IPS-15b (cell line): Measurements from ENCODE around the gene ZNF831.

Experiments
- H3K27me3 ChIP-seq: one replicate; pipeline ENCODE4 v1.6.1; 2013; ENCODE audit warnings: low read length; ENCODE audit not compliant: control insufficient read depth, insufficient read depth
- H3K36me3 ChIP-seq: one replicate; pipeline ENCODE4 v1.6.1; 2013; ENCODE audit warnings: low read length; ENCODE audit not compliant: control insufficient read depth, insufficient read depth
- H3K4me1 ChIP-seq: one replicate; pipeline ENCODE4 v1.6.1; 2013; ENCODE audit warnings: mild to moderate bottlenecking, low read length; ENCODE audit not compliant: control insufficient read depth, insufficient read depth
- H3K4me3 ChIP-seq: one replicate; pipeline ENCODE4 v1.5.1; 2013; ENCODE audit warnings: low read depth, low read length
- H3K9ac ChIP-seq: one replicate; pipeline ENCODE4 v1.6.1; 2013; ENCODE audit warnings: low read depth, mild to moderate bottlenecking, low read length
- H3K9me3 ChIP-seq: one replicate; pipeline ENCODE4 v1.6.1; 2013; ENCODE audit warnings: mild to moderate bottlenecking, low read length; ENCODE audit not compliant: control insufficient read depth, insufficient read depth

The ZNF831 gene

DNA sequence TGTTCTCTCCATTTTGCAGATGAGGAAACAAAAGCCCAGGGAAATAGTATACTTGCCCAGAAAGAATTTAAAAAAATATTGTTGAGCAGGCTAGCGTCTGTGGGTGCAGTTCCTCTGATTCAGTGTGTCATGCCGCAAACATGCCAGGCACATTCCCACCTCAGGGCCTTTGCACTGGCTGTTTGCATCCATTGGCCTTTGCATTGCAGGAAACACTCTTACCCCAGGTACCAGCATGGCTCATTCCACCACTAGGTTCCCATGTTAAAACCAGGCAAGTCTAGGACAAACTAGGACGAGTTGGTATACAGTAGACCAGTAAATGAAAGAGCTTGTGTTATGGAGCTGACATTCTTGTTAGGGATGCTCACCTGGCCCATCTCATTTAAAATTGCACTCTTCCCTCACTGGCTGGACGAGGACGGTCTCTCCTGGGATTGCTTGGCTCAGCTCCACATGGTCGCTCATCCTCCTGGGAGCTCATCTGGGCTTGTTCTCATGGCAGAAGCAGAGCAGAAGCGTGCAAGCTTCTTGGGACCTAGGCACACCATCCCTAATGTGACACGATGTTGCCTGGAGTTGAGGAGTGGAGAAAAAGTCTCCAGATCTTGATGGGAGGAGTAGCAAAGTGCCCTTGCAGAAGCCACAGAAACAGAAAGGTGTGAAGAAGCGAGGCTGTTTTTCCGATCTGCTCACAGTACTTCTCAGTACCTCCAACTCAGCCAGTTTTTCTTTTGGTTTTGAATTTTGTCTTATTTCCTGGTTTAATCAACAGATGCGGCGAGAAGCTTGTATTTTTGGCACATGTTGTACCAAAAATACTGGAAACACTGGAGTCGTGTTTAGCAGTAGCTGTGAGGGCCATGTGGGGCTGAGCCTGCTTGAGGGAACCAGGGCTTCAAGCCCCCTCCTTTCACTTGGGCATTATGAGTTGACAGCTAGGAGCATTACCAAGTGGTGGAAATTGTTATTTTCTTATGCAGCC lies 13.9 kb downstream of the ZNF831 start:
- H3K27me3 ChIP-seq = no peaks in the 10 kb centered on the region
- H3K4me3 ChIP-seq = no peak overlapping the region
- no peaks in the 10 kb centered on the region for H3K4me1 ChIP-seq
- H3K9me3 ChIP-seq = no peaks in the 10 kb centered on the region
- H3K36me3 ChIP-seq = no peaks in the 10 kb centered on the region
- H3K9ac ChIP-seq = no peak overlapping the region

DNA sequence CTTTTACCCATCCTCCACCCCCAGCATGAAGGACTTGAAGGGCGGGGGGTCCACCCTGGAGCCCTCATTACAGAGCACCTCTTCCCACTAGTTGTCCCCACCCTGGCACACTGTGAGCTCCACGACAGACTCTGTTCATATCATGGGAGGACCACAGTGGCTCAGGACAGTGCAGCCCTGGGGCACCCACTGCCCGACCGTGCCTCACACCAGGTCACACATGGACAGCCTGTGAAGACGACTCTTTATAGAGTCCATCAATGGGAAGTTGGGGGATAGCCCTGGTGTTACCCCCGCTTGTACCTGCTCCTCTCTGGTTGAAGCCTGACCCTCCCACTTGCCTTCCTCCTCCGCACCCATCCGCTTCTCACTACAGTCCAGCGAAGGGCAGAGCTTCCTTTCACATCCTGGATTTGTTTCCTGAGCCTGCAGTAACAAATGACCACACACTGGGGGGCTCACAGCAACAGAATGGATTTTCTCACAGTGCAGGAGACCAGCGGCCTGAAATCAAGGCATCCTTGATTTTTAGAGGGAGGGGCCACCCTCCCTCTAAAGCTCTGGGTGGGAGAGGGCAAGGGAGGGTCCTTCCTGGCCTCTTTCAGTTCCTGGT lies 15.5 kb downstream of the ZNF831 start:
- Histone ChIP-seq H3K36me3 (no peaks in the 10 kb centered on the region), H3K27me3 (no peaks in the 10 kb centered on the region), H3K9me3 (no peaks in the 10 kb centered on the region), H3K4me3 (no peak overlapping the region), H3K4me1 (no peaks in the 10 kb centered on the region), H3K9ac (no peak overlapping the region)

DNA sequence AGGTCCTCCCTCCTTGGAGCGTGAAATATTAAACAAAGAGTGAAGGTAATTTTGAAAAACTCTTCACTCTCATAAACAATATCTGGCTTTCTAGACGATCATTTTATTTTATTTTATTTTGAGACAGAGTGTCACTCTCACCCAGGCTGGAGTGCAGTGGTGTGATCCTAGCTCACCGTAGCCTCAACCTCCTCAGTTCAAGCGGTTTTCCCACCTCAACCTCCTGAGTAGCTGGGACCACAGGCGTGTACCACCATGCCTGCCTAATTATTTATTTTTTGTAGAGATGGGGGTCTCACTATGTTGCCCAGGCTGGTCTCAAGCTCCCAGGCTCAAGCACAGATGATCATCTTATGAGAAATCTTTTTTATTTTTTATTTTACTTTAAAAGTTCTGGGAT lies 16.4 kb downstream of the ZNF831 start:
- no peaks in the 10 kb centered on the region for H3K9me3 ChIP-seq
- no peak overlapping the region for H3K9ac ChIP-seq
- H3K4me1 ChIP-seq = no peaks in the 10 kb centered on the region
- no peaks in the 10 kb centered on the region for H3K36me3 ChIP-seq
- no peaks in the 10 kb centered on the region for H3K27me3 ChIP-seq
- no peak overlapping the region for H3K4me3 ChIP-seq

DNA sequence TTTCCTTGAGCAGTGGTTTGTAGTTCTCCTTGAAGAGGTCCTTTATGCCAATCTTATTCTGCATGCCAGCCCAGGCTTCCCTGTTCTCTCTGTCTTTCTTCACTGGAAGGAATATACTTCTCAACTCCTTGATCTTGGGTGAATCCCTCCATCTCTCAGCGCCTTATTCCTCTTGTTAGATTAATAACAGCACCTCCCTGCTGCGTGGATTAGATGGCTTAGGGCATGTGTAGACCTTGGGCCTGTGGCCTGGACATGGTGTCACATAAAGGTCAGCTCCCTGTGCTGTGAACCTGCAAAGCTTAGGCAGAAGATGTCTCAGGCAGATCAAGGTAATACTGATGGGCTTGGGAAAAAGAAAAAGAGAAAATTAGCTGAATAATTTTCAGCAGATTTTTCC lies 18.3 kb downstream of the ZNF831 start:
- Histone ChIP-seq H3K9ac (no peak overlapping the region), H3K9me3 (no peaks in the 10 kb centered on the region), H3K4me3 (no peak overlapping the region), H3K27me3 (no peaks in the 10 kb centered on the region), H3K36me3 (no peaks in the 10 kb centered on the region), H3K4me1 (no peaks in the 10 kb centered on the region)

DNA sequence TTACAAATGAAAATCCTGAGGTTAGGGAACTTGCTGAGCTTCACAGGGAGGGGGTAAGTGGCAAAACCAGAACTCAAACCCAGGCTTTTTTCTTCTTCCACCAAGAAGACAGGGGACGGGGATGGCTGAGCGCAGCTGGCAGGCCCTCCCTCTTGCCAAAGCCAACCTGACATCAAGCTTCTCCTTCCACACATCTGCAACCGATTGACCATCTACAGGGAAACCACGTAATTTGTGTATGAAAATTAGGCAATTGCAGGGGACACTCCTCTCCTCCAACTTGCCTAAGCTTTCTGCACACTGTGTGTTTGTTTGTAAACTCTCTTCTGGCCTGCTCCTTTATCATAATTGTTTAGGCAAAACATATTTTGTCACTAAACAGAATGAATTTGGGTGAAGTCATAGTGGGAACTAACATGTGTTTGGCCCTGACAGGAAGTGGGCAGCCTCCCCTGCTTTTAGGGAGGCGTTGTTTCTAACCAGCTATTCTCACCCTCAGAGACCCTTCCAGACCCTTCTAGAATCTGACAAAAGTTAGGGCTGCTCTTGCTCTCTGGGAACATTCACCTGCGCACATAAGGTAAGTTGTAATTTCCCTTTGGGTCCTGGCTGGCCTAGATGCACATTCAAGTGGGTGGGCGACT lies 18.9 kb downstream of the ZNF831 start:
- Histone ChIP-seq H3K36me3 (no peaks in the 10 kb centered on the region), H3K9ac (no peak overlapping the region), H3K4me3 (no peak overlapping the region), H3K9me3 (no peaks in the 10 kb centered on the region), H3K4me1 (no peaks in the 10 kb centered on the region), H3K27me3 (no peaks in the 10 kb centered on the region)

DNA sequence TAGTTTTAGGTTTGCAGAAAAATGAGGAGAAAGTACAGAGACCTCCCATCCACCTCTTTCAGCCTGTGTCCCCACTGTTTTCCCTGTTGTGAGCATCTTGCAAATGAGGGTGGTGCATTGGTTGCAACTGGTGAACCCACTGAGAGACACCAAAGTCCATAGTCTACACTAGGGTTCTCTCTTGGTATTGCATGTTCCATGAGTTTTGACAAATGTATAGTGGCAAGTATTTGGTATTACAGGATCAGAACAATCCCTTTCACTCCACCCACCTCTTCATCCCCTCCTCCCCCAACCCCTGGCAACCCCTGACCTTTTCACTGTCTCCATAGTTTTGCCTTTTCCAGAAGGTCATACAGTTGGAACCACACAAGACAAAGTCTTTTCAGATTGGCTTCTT lies 20.1 kb downstream of the ZNF831 start:
- no peaks in the 10 kb centered on the region for H3K36me3 ChIP-seq
- H3K4me1 ChIP-seq = no peaks in the 10 kb centered on the region
- H3K9me3 ChIP-seq = no peaks in the 10 kb centered on the region
- no peak overlapping the region for H3K9ac ChIP-seq
- H3K4me3 ChIP-seq = no peak overlapping the region
- H3K27me3 ChIP-seq = no peaks in the 10 kb centered on the region

DNA sequence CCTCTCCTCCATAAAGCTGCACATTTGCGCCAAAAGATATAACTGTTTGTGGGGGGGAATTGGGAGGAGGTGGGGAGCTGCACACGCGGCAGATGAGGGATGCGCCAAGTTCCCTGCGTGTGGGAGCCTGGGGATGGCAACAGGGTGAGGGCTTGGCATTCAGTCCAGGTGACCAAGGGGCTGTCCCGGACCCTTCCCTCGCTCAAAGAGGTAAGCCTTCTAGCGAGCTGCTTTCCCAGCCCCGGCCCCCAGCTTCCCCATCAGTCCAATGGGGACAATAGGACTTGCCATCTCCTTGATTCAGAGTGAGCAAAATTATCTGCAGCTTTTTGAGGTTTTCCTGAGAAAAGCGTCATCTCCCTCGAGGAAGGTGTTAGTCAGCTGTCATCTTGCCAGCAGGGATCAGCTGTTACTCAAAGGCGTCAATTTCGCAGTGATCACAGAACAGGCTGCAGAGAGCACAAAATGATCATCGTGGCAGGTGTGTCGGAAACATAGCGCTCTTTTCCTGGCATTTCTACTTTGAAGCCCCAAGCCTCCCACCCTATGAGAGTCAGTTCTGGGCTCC lies 21.3 kb downstream of the ZNF831 start:
- no peaks in the 10 kb centered on the region for H3K36me3 ChIP-seq
- H3K9me3 ChIP-seq = no peaks in the 10 kb centered on the region
- H3K9ac ChIP-seq = no peak overlapping the region
- no peaks in the 10 kb centered on the region for H3K27me3 ChIP-seq
- H3K4me3 ChIP-seq = no peak overlapping the region
- H3K4me1 ChIP-seq = no peaks in the 10 kb centered on the region

DNA sequence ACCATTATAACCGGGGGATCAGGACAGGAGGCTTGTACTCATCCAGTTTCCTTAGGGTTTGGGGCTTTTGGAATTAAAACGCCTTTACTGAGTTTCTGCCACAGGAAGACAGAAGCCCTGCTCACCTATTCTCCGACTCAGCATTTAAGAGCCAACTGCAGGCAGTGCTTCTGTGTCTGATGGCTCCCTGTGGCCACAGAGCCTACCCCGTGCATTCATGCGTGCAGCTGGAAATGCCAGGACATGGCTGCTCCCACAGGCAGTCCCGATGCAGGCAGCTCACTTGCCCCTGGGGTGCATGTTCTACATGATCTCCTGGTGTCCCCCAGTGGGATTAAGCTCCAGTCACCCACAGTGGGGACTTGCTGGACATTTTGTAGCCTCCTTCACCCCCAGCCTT lies 22.2 kb downstream of the ZNF831 start:
- Histone ChIP-seq H3K4me3 (no peak overlapping the region), H3K9ac (no peak overlapping the region), H3K27me3 (no peaks in the 10 kb centered on the region), H3K4me1 (no peaks in the 10 kb centered on the region), H3K9me3 (no peaks in the 10 kb centered on the region), H3K36me3 (no peaks in the 10 kb centered on the region)

DNA sequence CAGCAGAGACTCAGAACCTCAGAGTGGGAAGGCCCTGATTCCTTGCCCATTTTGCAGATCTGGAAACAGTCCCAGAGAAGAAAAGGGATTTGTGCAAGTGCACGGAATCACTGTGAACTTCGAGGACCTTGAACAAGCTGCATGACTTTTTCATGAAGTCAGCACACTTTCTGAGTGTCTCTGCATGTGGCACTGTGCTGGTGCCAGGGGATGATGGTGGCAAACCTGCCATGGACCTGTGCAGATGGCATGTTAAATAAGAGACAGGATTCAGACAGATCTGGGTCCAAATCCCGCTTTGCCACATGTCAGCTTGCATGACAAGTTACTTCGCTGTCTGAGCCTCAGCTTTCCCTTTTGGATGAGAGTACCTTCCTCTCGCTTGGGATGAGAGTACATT lies 26.8 kb downstream of the ZNF831 start:
- H3K27me3 ChIP-seq = no peaks in the 10 kb centered on the region
- H3K36me3 ChIP-seq = no peaks in the 10 kb centered on the region
- no peaks in the 10 kb centered on the region for H3K4me1 ChIP-seq
- H3K4me3 ChIP-seq = no peak overlapping the region
- H3K9me3 ChIP-seq = no peaks in the 10 kb centered on the region
- H3K9ac ChIP-seq = no peak overlapping the region

DNA sequence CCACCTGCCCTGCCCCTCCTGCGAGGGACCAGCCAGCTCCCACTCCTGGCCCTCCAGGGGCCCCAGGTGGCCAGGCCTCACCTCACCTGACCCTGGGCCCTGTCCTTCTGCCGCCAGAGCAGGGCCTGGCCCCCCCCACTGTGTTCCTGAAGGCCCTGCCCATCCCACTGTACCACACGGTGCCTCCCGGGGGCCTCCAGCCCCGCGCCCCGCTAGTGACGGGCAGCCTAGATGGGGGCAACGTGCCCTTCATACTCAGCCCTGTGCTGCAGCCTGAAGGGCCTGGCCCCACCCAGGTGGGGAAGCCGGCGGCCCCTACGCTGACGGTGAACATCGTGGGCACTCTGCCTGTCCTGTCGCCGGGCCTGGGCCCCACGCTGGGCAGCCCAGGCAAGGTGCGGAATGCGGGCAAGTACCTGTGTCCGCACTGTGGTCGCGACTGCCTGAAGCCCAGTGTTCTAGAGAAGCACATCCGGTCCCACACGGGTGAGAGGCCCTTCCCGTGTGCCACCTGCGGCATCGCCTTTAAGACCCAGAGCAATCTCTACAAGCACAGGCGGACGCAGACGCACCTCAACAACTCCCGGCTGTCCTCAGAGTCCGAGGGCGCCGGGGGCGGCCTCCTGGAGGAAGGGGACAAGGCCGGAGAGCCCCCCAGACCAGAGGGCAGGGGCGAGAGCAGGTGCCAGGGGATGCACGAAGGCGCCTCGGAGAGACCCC lies 27.6 kb downstream of the ZNF831 start:
- H3K9ac ChIP-seq = no peak overlapping the region
- no peaks in the 10 kb centered on the region for H3K27me3 ChIP-seq
- H3K4me1 ChIP-seq = no peaks in the 10 kb centered on the region
- H3K36me3 ChIP-seq = no peaks in the 10 kb centered on the region
- no peaks in the 10 kb centered on the region for H3K9me3 ChIP-seq
- H3K4me3 ChIP-seq = no peak overlapping the region

DNA sequence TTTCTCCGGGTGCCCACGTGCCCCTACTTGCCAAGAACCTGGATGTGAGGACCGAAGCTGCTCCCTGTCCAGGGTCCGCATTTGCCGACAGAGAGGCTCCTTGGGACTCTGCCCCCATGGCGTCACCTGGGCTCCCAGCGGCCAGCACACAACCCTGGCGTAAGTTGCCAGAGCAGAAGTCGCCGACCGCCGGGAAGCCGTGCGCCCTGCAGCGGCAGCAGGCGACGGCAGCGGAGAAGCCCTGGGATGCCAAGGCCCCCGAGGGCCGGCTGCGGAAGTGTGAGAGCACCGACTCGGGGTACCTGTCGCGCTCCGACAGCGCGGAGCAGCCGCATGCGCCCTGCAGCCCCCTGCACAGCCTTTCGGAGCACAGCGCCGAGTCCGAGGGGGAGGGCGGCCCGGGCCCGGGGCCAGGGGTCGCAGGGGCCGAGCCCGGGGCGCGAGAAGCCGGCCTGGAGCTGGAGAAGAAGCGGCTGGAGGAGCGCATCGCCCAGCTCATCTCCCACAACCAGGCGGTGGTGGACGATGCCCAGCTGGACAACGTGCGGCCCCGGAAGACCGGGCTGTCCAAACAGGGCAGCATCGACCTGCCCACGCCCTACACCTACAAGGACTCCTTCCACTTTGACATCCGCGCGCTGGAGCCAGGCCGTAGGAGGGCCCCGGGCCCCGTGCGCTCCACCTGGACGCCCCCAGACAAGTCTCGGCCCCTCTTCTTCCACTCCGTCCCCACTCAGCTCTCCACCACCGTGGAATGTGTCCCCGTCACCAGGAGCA lies 28.3 kb downstream of the ZNF831 start:
- Histone ChIP-seq H3K36me3 (no peaks in the 10 kb centered on the region), H3K4me1 (no peaks in the 10 kb centered on the region), H3K9me3 (no peaks in the 10 kb centered on the region), H3K27me3 (no peaks in the 10 kb centered on the region), H3K4me3 (no peak overlapping the region), H3K9ac (no peak overlapping the region)
